ENCODE data around the gene NLRC3. TPM values are rescaled to one million over a fixed set of nuclear protein-coding genes. Genes with fewer than 3 reads are reported as not detected.

NLRC3 gene
- total RNA-seq, 4 donors from 2014 or later: 0.70 to 4.0 (median 1.8) TPM

DNA sequence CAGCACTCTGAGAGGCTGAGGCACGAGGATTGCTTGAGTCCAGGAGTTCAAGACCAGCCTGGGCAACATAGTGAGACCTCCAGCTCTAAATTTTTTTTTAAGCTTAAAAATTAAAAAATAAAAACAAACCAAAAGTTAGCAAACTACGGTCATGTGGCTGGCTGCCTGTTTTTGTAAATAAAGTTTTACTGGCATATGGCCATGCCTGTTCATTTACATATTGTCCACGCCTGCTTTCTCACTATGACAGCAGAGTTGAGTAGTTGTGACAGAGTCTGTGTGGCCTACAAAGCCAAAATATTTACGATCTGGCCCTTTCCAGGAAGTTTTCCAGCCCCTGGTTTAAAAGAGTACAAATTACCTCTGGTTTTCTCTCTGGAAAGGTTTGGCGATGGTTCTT is 30.9 kb upstream of the NLRC3 start:
- Histone ChIP-seq H3K4me3 (no peak overlapping the region), H3K4me1 (peaks cover 0 to 24% (median 16%) of the 10 kb centered on the region in 3 donors), H3K36me3 (peaks cover 0 to 32% (median 0%) of the 10 kb centered on the region in 3 donors), H3K9me3 (no peaks in the 10 kb centered on the region), H3K27ac (no peak overlapping the region), H3K27me3 (no peaks in the 10 kb centered on the region)
- intact Hi-C loops (cut with DNase I): no loop called here
- no peak for DNase-seq
- no peak for TF ChIP-seq POLR2A (IDR thresholded peaks at IDR 0.05)
- TF ChIP-seq, protein P1, sequence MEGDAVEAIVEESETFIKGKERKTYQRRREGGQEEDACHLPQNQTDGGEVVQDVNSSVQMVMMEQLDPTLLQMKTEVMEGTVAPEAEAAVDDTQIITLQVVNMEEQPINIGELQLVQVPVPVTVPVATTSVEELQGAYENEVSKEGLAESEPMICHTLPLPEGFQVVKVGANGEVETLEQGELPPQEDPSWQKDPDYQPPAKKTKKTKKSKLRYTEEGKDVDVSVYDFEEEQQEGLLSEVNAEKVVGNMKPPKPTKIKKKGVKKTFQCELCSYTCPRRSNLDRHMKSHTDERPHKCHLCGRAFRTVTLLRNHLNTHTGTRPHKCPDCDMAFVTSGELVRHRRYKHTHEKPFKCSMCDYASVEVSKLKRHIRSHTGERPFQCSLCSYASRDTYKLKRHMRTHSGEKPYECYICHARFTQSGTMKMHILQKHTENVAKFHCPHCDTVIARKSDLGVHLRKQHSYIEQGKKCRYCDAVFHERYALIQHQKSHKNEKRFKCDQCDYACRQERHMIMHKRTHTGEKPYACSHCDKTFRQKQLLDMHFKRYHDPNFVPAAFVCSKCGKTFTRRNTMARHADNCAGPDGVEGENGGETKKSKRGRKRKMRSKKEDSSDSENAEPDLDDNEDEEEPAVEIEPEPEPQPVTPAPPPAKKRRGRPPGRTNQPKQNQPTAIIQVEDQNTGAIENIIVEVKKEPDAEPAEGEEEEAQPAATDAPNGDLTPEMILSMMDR (IDR thresholded peaks at IDR 0.05): no peak
- 78 to 79% methylated on average over 5 of the region's 5 CpGs for WGBS, 2 donors

DNA sequence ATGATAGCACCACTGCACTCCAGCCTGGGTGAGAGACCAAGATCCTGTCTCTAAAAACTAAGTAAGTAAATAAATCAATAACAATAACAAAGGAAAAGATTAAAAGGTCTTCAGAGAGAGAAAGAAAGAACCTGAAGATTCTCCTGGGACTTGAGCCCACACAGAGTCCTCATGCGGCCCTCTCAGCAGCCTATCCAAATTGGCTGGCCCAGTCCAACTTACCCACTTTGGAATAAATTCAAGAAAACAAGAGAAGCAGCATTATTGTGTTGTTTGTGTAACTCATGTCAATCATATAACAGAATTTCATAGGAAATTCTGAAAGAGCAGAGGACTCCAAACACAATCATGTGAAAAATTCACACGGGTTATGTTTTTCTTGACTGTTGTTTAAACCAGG is 30.4 kb upstream of the NLRC3 start:
- Histone ChIP-seq H3K4me3 (no peak overlapping the region), H3K27me3 (no peaks in the 10 kb centered on the region), H3K36me3 (peaks cover 0 to 36% (median 0%) of the 10 kb centered on the region in 3 donors), H3K9me3 (no peaks in the 10 kb centered on the region), H3K4me1 (peaks cover 0 to 19% (median 11%) of the 10 kb centered on the region in 3 donors), H3K27ac (no peak overlapping the region)
- intact Hi-C loops (cut with DNase I): no loop called here
- 81 to 83% methylated on average over 2 of the region's 2 CpGs for WGBS, 2 donors
- no peak for DNase-seq
- TF ChIP-seq, protein P1 (IDR thresholded peaks at IDR 0.05): no peak
- TF ChIP-seq POLR2A (IDR thresholded peaks at IDR 0.05): no peak

DNA sequence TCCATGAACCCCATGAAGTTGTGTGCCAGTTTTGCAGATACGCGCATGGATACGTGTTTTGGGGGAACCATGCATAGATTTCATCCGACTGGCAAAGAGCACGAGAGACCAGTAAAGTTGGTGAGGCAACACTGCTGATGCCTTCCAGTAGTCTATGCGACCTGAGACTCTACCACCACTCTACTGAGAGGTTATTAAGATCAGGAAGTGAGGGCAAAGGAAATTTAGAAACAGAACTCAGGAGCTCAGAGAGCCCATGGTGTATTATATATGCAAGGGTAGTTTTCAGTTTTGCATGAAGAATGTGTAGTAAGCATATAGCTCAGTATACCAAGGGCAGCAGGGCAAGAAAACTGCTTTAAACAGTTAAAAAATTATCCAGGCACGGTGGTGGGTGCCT is 30.0 kb upstream of the NLRC3 start:
- intact Hi-C loops (cut with DNase I): no loop called here
- WGBS, 2 donors: 84 to 90% methylated on average over 7 of the region's 7 CpGs
- Histone ChIP-seq H3K36me3 (peaks cover 0 to 41% (median 0%) of the 10 kb centered on the region in 3 donors), H3K27ac (no peak overlapping the region), H3K4me3 (no peak overlapping the region), H3K27me3 (no peaks in the 10 kb centered on the region), H3K4me1 (peaks cover 0 to 15% (median 7%) of the 10 kb centered on the region in 3 donors), H3K9me3 (no peaks in the 10 kb centered on the region)
- TF ChIP-seq, protein P1 (IDR thresholded peaks at IDR 0.05): no peak
- no peak for TF ChIP-seq POLR2A (IDR thresholded peaks at IDR 0.05)
- no peak for DNase-seq

DNA sequence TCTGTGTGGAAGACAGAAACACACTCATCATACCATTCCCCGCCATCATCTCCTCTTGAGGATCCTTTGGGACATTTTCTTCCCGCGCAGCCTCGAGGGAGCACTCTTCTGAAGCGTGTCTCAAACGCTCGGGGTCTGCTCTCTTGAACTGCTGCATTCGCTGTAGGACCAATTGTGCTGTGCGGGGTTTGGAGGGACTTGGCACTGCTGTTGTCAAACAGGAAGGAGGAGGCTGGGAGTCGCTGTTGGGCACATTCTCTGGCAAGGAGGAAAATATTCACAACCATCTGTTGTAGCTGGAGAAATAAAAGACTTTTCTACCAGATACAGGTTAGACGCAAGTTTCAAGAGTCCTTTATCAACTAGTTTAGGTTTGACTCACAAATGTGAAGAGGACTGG is 29.2 kb upstream of the NLRC3 start:
- H3K27ac ChIP-seq: no peak overlapping the region
- no peak overlapping the region for H3K4me3 ChIP-seq
- 87 to 94% methylated on average over 9 to 10 of the region's 11 CpGs for WGBS, 2 donors
- H3K9me3 ChIP-seq: no peaks in the 10 kb centered on the region
- DNase-seq: no peak
- intact Hi-C loops (cut with DNase I): no loop called here
- peaks cover 0 to 13% (median 7%) of the 10 kb centered on the region in 3 donors for H3K4me1 ChIP-seq
- no peaks in the 10 kb centered on the region for H3K27me3 ChIP-seq
- TF ChIP-seq POLR2A (IDR thresholded peaks at IDR 0.05): no peak
- H3K36me3 ChIP-seq: peaks cover 0 to 48% (median 0%) of the 10 kb centered on the region in 3 donors

DNA sequence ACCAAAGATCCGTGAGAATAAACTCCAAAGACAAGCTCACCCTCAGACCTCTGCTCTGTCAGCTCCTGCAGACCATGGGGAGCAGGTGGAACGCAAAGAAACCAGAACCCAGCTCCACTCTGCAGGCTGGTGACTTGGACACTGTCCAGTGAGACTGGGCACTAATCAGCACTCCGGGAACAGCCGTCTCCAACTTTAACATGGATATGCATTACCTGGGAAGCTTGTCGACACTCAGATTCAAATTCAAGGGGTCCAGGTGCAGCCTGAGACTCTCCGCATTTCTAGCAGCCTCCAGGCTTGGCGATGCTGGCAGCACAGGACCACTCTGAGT is 25.1 kb upstream of the NLRC3 start:
- Histone ChIP-seq H3K9me3 (no peaks in the 10 kb centered on the region), H3K27ac (no peak overlapping the region), H3K36me3 (peaks cover 0 to 76% (median 5%) of the 10 kb centered on the region in 3 donors), H3K4me3 (no peak overlapping the region), H3K27me3 (no peaks in the 10 kb centered on the region), H3K4me1 (no peaks in the 10 kb centered on the region)
- 80 to 97% methylated on average over 1 to 6 of the region's 7 CpGs for WGBS, 2 donors
- intact Hi-C loops (cut with DNase I): no loop called here
- DNase-seq: no peak
- TF ChIP-seq, protein P1 (IDR thresholded peaks at IDR 0.05): no peak
- TF ChIP-seq POLR2A (IDR thresholded peaks at IDR 0.05): no peak

Measured in esophagus squamous epithelium (tissue), 5 donors.